Stimulated activated CD8-positive, alpha-beta memory T cell treated with anti-CD3 and anti-CD28 coated beads, Interleukin-15, amount 100 ng/mL, for 48 hours (primary cell): ENCODE measurements around the gene BOD1.

ENCODE experiments used
- DNase-seq, 2 donors: peaks; one replicate each; pipeline ENCODE4 v3.0.0-alpha.2; 2020; ENCODE audit warnings: low read depth in 2 of 2

BOD1 gene

DNA sequence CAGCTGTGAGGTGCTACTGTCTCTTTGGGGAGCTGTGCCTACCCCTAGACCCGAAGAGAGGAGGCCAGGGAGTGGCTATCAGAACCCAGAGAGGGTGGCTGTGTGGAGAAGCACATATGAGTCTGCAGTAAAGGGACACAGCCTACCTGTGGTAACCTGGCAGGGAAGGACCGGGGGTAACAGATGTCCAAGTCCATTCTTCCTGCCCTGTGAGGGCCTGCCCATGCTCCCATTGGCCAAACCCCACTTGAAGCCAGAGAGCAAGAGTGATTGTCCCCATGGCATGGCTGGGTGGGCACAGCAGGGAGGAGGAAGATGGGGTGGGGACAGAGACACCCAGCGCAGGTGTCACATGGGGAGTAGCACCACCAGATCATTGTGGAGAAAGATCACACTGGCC, 39.3 kb downstream of the BOD1 start:
- DNase-seq = no peak

DNA sequence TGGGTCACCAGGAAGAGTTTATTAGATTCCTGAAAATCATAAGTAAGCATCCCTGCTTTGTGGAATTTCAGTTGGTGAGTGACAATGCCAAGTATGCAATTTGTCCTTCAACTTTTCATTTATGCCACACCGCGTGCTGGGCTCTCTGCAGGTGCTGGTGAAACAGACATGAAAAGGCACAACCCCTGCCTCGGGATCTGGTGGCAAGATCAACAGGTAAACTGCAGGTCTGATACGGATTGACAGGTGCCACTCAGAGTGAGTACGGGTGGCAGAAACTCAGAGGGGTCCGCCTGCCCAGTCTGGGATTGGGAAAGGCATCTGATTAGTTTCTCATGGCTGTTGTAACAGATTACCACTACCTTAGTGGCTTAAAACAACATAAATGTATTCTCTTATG, 40.5 kb downstream of the BOD1 start:
- no peak for DNase-seq

DNA sequence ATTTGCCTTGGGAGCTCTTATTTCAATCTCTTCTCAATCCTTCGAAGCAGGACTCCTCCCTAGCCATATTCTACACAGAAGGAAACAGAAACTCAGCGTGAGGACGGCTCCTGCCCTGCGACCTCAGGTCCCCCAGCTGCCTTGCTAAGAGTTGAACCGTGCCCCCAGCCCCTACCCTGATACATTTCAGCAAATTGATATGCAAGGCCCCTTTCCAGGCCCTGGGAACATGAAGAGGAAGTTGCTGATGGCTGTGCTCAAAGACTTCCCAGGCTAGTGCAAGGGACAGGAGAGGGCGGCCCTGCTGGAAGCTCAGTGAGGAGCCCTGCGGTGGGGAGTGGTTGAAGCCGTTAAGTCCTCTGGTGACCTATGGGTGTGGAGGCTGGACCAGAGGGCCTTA, 41.5 kb downstream of the BOD1 start:
- DNase-seq = no peak

DNA sequence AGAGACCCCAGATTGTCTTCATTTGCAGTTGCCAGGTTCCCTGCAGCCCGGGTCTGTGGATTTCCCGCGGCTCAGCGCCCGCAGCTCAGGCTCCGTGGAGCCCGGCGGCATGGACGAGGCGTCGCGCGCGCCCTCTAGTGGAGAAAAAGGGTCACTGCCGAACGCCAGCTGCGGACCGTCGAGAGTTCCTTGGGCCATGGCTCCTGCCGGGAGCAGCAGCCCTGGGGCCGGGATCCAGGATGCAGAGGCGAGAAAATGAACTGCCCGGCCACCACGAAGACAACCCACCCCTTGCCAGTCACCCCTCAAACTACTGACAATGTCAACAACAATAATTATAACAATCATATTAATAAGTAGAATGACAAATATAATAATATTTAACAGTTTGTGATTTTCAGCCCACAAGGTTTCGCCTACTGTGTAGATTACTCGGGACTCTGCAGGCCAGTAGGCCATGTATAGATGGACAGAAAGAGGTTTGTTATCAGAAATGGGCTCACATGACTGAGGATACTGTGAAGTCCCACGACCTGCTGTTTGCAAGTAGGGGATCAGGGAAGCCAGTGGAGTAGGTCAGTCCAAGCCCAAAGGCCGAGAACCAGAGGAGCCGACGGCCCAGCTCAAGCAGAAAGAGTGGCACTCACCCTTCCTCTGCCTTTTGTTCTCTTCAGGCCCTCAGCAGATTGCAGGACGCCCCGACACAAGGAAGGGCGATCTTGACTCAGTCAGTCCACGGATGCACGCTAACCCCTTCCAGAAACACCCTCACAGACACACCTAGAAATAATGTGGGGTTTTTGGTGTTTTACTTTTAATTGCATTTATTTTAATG, 43.1 kb downstream of the BOD1 start:
- peak; percentile 24 to 41 for DNase-seq

DNA sequence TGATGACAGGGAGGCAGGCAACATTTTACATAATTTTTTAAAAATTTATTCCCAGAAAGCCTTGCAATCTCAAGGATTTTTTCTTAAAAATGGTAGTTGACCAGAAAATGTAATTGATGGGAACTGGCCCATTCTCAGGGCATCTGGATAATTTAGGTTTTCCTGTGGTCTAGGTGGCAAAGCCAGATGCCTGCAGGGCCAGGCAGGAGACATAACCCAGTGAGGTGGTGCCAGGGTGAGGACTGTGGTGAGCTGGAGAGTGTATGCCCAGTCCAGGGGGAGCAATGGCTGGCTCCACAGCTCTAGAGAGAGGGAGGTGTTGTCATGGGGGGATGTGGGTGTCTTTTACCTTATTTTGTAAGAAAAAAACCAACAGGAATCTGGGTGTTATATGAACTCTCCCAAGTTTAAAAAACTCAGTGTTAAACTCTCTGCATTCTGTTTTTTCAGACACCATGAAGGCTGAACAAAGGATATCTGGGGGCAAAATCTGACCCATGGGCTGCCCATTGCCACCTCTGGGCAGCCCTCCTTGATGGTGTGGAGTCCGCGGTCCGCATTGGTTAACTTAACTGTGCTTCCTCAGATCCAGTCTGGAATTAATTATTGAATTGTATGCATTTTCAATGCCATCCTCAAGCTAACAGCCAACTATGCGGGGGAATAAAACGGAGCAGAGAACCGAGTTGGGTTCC, 43.9 kb downstream of the BOD1 start:
- no peak for DNase-seq

DNA sequence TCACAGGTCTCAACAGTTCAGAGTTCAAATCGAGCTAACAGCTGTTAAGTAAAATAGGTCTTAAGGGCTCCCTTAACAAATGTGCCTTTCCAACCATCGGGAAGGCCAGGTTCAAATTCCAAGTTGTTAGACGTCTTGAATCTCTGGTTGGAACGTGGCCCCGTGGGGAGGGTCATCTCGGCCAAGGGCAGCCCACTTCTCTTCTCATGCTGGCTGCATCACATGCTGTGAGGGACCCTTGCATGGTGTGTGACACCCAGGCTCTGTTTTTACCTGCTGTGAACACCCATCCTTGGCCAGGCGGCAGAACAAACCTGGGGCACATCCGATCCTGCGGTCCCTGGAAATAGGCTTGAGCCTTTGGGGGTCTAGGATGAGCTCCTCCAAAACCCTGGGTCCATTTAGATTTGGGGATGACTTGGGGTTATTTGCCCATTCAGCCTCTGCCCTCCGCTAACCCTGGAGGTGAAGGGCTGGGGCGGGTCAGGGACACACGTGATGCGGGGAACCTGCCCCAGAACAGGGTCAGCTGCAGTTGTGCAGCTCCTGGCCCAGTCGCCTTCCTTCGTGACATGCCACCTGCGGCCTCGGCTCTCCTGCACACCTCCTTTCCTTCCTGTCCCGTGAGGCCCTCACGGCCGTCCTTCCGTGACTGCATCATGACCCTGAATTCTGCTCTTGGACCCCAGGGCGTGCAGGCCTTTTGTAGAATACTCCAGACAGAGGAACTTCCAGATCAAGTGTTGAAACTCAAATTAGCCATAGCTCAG, 45.9 kb downstream of the BOD1 start:
- DNase-seq = no peak

DNA sequence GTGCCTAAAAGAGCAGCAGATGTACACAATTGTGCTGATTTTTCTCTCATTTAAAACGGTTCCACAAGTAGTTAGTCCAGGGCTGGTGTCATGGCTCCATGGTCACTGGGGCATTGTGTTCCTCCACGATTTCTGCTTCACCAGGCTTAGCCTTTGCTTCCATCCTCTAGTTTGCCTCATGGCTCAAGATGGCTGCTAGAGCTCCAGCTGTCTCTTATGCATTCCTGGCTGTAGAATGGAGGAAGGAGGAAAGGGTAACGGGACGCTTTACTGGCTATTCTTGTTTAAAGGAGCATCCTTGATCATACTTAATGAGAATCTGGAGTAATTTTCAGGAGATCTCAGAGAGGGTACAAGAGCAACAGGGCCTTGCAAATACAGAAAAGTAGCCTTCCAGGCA, 47.7 kb downstream of the BOD1 start:
- DNase-seq = no peak

DNA sequence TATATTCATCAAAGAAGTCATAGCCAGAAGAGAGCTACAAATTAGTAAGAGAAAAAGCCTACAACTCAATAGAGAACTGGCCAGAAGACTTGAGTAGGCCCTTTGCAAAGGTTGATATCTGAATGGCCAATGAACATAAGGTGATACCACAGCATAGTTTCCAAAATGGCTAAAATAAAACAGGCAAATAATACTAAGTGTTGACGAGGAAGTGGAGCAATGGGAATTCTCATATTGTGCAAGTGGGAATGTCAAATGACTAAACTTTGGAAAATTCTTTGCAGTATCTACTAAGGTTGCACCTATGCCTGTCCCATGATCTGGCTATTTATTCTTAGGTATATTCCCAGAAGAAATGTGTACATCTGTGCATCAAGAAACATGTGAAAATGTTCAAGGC, 48.3 kb downstream of the BOD1 start:
- DNase-seq = no peak

DNA sequence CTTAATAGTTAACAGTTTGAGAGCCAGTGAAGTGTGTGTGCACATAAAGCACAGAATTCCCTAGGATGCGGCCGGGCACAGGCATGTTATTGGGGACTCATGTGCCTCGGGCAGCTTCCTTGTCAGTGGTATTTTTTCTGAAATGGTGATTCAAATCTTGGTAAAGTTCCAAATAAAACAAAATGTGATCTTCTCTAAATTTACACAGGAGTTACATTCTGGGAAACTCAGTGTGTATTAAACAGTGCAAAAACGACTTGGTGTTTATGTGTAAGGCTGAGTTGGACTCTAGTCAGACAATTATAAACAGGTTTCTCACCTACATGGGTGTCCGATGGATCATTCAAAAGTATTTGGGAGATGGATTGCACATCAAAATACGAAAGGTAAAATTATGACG, 48.9 kb downstream of the BOD1 start:
- DNase-seq = no peak

DNA sequence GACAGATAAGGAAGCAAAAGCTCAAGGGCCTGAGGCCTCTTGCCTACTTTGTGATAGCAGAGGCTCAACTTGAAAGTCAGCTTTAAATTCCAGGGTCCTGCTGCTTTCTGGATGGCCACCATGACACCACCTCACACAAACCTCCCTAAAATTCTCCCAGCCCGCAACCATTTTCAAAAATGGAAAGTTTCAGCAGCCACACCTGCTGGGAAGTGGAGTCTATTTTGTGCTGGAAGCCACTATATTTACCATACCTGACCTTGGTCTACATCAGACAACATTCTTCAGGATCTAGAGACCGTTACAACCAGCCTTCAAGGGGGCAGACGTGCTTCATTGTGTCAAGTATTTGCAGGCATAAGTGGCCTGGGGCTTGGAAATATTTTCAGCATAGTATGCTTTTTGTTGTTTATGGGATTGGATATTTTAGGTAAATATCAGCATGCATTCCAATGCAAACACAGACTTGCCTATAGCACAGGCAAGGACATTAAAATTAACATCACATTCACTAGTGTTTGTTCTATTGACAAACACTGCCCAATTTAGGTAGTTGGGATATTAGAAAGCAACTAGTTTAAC, 50.9 kb downstream of the BOD1 start:
- DNase-seq = no peak

DNA sequence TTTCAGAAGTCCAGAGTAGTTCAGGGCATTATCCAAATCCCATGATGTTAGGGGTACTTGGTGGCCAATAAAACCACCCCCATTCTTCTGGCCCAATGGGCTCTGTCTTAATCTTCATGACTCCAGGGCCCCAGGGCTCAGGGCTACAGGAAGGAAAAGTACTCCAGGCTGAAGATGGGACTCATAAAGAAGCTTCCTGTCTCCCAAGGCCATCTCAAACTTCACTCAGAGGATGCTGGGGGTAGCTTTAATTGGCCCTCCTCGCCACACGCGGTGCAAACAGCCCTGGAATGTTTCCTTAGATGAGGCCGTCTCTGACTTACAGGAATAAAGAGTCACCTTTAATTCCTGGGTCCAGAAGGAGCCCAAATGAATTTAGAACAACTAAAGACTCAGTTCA, 52.3 kb downstream of the BOD1 start:
- DNase-seq = no peak

DNA sequence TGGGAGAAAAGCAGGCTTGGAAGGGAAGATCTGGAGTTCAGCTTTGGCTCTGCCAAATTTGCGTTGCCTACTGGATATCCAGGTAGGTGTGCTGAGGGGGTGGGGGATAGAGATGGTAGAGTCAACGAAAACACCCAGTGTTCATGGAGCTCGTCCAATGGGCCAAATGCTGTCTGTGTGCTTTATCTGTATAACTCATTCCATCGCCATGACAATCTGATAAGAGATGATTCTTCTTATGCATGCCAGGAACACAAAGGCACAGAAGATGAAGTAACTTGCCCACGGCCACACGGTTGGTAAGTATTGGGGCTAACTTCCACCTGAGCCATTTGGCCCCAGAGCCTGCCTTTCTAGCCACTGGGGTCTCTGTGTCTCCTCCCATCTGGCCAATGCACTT, 53.2 kb downstream of the BOD1 start:
- no peak for DNase-seq

DNA sequence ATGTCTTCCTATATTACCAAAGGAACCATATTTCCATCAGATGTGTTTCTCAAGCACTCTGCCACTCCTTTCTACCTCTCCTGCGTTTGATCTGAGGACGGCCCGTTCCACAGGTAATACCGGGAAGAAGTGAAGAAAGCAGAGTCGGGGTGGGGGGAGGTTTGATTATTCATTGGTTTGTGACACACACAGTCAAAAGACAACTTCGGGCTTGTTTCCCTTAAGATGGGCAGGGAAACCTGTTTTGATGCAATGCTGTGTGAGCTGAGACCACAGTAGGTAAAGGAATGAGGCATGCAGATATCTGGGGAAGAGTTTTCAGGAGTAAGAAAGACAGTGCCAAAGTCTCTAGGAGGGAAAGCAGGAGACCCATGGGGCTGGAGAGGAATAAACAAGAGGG, 54.0 kb downstream of the BOD1 start:
- DNase-seq = no peak
